ENCODE measurements around the gene MTCH1.

MTCH1 gene

DNA sequence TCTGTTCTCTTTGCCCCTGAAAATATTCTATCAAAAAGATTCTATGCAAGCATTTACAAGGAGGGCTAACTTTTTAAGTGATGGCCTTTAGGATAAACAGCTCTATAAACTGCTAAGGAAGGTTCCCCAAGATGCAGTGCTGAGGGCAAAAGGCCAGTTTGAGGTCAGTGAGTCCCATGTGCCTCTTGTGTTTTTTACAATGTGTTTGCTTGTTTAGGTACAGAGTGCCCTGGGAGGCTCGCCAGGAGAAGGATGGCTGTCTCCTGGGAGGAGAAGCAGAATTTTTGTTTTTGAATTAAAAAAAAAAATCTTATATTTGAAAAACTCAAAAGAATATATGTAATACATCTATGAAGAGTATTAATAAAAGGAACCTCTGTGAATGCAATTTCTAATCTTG lies 12.8 kb downstream of the MTCH1 start:
- Mint-ChIP-seq H3K36me3 (ENCODE audit: low read depth) (peaks cover 58% of the 10 kb centered on the region), H3K27me3 (ENCODE audit: low read depth) (no peaks in the 10 kb centered on the region), H3K4me3 (no peak overlapping the region), H3K9me3 (no peaks in the 10 kb centered on the region), H3K4me1 (ENCODE audit: low read depth) (no peaks in the 10 kb centered on the region), H3K27ac (no peak overlapping the region)

DNA sequence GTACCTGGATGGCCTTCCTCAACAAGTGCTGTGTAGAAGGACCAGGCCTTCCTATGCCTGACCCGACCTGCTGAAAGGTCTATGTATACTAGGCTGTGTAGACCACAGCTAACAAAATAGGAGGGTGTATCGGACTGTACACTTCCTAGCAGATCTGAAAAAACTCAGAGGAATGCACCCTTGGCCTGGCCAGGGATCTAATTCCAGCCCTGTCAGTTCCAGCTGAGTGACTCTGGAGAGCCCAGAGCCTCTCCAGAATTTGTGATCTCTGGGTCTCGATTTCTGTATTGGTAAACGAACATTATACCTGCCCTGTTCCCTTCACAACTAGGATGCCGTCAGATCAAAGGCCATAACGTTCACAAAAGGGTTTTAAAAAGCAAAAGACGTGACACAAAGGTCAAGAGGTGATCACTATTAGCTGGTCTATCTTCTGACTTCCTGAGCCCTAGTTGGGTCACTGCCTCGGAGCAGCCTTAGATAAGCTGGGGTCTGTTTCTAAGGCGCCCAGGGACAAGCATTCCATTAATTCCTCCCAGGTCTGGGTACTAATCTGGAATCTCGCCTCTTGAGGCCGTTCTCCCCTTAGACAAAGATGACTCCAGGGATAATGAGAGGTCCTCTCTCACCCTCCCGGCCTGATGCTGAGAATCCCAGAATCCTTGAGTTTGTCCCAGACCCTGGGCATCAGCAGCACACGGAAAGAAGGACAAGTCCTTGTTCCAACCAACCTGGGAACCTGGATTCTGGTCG lies 13.9 kb downstream of the MTCH1 start:
- Mint-ChIP-seq H3K4me3 (no peak overlapping the region), H3K9me3 (no peaks in the 10 kb centered on the region)

DNA sequence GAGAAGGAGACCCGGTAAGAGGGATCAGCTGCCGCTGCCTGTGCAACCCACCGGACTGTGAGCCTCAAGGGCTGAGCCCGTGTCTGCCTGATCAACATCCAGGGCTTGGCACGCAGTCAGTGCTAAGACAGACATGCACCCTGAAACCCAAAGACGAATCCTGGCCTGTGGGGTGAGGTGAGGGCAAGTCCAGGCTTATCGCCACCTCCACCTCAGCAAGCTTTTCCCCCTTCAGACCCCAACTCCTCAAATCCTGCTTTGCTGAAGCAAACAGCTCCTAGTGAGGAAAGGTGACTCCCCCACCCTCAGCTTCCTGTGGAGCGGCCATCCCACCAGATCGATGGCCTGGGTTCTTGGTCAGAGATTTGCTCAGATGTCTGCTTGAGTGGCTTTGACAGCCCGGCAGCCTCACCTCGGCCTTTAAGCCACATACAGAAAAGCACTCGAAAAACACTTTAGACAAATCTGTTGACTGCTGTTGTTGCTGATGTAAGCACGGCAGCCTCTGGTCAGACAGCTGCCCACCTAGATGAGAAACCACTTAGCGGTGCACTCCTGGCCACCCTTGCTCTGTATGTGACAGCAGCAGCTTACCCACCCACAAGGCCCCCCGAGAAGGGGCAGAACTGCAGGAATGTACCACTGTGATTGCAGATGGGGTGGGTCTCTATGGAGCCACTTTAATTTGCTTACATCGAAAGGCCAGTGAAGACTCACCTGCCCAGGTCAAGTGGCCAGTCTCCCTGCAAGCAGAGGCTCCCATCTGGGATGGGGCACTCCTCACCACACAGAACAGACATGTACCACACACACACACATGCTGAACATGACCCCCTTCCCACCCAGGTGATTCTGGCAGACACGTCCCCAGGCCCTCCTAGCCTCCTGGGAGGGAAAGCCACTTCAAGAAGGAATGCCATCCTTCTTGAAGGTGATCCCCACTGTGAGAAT lies 14.8 kb downstream of the MTCH1 start:
- peak overlapping the region; percentile 67 for H3K27ac Mint-ChIP-seq
- H3K36me3 Mint-ChIP-seq (ENCODE audit: low read depth): peaks cover 52% of the 10 kb centered on the region
- no peaks in the 10 kb centered on the region for H3K4me1 Mint-ChIP-seq (ENCODE audit: low read depth)
- no peaks in the 10 kb centered on the region for H3K9me3 Mint-ChIP-seq
- no peaks in the 10 kb centered on the region for H3K27me3 Mint-ChIP-seq (ENCODE audit: low read depth)
- no peak overlapping the region for H3K4me3 Mint-ChIP-seq

More for the DNA sequence above, 13.9 kb downstream of the MTCH1 start:
- H3K36me3 Mint-ChIP-seq (ENCODE audit: low read depth): peaks cover 52% of the 10 kb centered on the region
- peak overlapping the region; percentile 67 for H3K27ac Mint-ChIP-seq
- no peaks in the 10 kb centered on the region for H3K27me3 Mint-ChIP-seq (ENCODE audit: low read depth)
- H3K4me1 Mint-ChIP-seq (ENCODE audit: low read depth): no peaks in the 10 kb centered on the region

DNA sequence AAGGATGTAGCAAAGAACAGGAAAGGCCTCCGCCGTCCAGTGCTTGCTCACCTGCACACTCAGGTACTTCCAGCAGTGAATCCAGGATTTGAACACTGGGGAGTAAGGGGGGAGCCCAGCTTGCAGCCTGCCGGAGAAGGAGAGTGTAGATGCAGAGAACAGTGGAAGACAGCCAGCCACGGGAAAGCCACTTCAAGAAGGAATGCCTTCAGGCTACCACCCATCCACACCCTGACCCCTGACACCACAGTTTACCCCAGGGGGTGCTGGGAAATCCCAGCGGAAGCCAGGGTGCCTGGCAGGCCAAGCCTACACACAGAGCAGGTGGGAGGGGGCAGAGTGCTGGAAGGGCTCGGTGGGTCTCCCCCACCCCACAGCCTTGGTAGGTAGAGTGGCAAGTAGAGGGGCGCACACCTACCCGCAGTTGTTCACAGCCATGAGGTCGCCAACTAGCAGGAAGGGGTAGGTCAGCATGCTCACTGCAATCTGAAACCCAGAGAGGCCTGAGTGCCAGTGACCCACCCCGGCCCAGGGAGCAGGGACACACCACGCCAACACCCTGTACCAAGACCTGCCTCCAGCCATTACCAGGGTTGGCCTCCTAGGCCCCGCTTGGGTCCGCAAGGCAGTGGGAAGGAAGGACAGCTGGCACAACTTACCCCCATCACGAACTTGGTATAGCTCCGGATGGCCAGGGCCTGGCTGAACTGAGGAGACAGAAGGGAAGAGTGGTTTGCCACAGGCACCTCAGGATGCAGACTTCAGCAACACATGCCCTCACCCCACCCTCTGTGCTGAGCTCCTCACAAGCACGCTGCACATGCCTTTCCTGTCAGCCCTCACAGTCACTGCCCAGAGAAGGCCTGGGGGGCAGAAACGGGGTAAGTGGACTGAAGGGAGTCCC lies 15.8 kb downstream of the MTCH1 start:
- peaks cover 50% of the 10 kb centered on the region for H3K36me3 Mint-ChIP-seq (ENCODE audit: low read depth)

DNA sequence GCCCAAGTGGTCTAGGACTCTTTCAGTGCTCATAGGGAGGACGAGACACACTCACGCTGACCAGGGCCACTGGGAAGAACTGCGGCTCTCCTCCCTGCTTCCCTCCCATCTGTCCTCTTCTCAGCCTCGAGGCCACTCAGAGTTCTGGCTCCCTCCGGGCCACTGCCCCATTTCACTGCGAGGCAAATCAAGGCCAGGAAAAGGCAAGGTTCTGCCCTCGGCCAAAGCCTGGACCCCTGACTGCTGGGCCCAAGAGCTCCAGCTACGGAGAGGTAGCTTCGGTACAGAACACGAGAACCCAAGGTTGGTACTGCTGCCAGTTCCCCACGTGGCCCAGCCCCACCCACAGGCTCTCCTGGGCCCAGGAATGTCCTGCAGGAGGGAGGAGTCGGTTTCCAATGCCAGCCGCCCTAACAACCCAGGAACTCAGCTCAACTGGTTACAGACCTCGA lies 16.7 kb downstream of the MTCH1 start:
- H3K36me3 Mint-ChIP-seq (ENCODE audit: low read depth): peaks cover 49% of the 10 kb centered on the region
- no peak overlapping the region for H3K4me3 Mint-ChIP-seq

More for the DNA sequence above, 15.8 kb downstream of the MTCH1 start:
- no peak overlapping the region for H3K27ac Mint-ChIP-seq
- no peaks in the 10 kb centered on the region for H3K27me3 Mint-ChIP-seq (ENCODE audit: low read depth)
- peaks cover 4% of the 10 kb centered on the region for H3K4me1 Mint-ChIP-seq (ENCODE audit: low read depth)
- H3K4me3 Mint-ChIP-seq: no peak overlapping the region
- no peaks in the 10 kb centered on the region for H3K9me3 Mint-ChIP-seq

DNA sequence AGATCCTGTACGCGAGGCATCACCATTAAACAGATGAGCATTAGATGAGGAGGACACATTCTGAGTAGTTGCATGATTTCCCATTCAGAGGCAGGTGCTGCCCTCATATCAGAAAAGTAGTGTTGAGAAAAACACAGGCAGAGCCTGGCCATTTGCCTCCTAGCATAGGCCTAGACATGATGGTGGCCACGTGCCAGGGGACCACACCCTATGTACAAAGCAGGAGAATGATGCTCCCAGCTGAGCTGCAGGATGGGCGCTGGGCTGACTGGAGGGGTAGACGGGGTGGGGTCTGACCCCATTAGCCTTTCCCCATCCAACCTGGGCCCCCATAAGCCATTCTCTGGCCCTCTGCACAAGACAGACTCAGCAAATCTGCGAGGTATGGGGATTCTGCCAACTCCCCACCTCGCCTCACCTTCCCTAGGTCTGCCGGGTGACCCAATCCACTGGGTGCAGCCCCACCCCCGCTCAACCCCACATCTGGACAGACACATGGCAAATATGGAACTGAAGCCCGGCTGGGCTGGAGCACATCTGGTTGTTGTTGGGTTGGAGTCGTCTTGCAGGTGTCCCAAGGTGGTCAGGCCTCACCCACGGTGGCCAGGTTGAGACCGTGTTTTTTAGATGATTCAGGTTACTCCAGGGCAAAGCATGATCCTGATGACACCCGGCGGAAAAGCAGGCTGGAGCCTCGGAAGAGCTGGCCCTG lies 17.6 kb downstream of the MTCH1 start:
- H3K9me3 Mint-ChIP-seq: no peaks in the 10 kb centered on the region
- peaks cover 12% of the 10 kb centered on the region for H3K4me1 Mint-ChIP-seq (ENCODE audit: low read depth)
- H3K27ac Mint-ChIP-seq: no peak overlapping the region
- H3K36me3 Mint-ChIP-seq (ENCODE audit: low read depth): peaks cover 49% of the 10 kb centered on the region
- no peaks in the 10 kb centered on the region for H3K27me3 Mint-ChIP-seq (ENCODE audit: low read depth)
- H3K4me3 Mint-ChIP-seq: no peak overlapping the region

More for the DNA sequence above, 16.7 kb downstream of the MTCH1 start:
- H3K27me3 Mint-ChIP-seq (ENCODE audit: low read depth): no peaks in the 10 kb centered on the region
- H3K9me3 Mint-ChIP-seq: no peaks in the 10 kb centered on the region
- H3K27ac Mint-ChIP-seq: no peak overlapping the region
- H3K4me1 Mint-ChIP-seq (ENCODE audit: low read depth): peaks cover 8% of the 10 kb centered on the region

DNA sequence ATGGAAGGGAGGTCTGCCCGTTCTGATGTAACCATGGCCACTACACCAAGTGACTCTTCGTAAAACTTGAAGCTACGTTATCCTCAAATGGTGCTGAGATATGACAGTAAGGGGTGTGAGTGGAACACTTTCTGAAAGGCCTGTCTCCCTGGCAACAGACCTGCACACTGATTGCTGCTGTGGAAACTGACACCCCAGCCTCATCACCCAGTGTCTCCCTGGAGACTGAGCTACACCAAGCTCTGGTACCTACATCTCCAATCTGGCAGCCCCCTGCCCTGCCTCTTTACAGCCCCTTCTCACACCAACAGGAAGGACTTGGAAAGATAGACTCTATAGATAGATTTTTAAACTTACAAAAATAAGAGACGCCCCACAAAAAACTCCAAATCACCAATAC lies 18.2 kb downstream of the MTCH1 start:
- H3K27me3 Mint-ChIP-seq (ENCODE audit: low read depth): no peaks in the 10 kb centered on the region
- peaks cover 17% of the 10 kb centered on the region for H3K4me1 Mint-ChIP-seq (ENCODE audit: low read depth)
- no peaks in the 10 kb centered on the region for H3K9me3 Mint-ChIP-seq
- H3K4me3 Mint-ChIP-seq: no peak overlapping the region
- peaks cover 46% of the 10 kb centered on the region for H3K36me3 Mint-ChIP-seq (ENCODE audit: low read depth)
- no peak overlapping the region for H3K27ac Mint-ChIP-seq

DNA sequence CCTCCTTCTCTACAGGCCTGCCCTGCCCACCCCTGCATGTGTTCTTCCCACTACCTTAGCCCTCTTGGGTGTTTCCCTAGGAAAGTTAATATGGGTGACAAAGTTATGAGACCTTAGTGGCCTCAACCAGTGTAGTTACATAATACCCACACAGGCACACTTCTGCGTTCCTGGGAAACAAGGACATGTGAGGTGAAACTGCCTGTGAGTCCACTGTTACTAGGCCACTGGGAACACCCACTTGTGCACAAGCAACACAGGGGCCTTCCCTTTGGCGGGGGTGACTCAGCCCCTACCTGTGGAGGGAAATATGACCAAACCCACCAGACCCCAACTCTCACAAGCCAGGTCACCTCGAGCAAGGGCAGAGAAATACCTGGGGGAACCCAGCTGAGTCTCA lies 18.7 kb downstream of the MTCH1 start:
- peaks cover 19% of the 10 kb centered on the region for H3K4me1 Mint-ChIP-seq (ENCODE audit: low read depth)
- H3K4me3 Mint-ChIP-seq: no peak overlapping the region
- H3K27me3 Mint-ChIP-seq (ENCODE audit: low read depth): no peaks in the 10 kb centered on the region
- peaks cover 41% of the 10 kb centered on the region for H3K36me3 Mint-ChIP-seq (ENCODE audit: low read depth)
- H3K9me3 Mint-ChIP-seq: no peaks in the 10 kb centered on the region
- no peak overlapping the region for H3K27ac Mint-ChIP-seq

DNA sequence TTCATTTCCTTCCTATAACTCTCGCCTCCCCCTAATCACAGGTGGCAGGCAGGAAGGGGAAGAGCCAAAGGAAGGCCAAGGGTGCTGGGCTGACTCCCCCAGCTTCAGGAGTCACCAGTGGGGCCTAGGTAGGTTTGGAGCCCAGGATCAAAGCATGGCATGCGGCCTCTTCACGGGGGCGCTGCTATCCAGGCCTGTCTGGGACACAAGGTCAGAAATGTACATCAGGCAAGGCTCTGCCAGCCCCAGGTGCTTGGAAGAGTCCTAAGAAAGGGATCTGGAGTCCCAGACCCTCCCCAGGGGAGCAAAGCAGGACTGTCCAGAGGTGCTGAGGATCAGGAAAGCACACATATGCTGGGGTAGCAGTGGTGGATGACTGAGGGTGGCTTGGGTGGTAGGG lies 21.1 kb downstream of the MTCH1 start:
- H3K9me3 Mint-ChIP-seq: no peaks in the 10 kb centered on the region
- no peak overlapping the region for H3K27ac Mint-ChIP-seq
- H3K27me3 Mint-ChIP-seq (ENCODE audit: low read depth): no peaks in the 10 kb centered on the region
- H3K36me3 Mint-ChIP-seq (ENCODE audit: low read depth): peaks cover 25% of the 10 kb centered on the region
- no peak overlapping the region for H3K4me3 Mint-ChIP-seq
- peaks cover 32% of the 10 kb centered on the region for H3K4me1 Mint-ChIP-seq (ENCODE audit: low read depth)

DNA sequence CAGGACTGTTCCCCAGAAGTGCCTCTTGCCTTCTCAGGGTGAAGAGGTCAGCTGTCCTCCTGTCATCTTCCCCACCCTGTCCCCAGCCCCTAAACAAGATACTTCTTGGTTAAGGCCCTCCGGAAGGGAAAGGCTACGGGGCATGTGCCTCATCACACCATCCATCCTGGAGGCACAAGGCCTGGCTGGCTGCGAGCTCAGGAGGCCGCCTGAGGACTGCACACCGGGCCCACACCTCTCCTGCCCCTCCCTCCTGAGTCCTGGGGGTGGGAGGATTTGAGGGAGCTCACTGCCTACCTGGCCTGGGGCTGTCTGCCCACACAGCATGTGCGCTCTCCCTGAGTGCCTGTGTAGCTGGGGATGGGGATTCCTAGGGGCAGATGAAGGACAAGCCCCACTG lies 21.6 kb downstream of the MTCH1 start:
- peaks cover 32% of the 10 kb centered on the region for H3K4me1 Mint-ChIP-seq (ENCODE audit: low read depth)
- no peaks in the 10 kb centered on the region for H3K9me3 Mint-ChIP-seq
- H3K27me3 Mint-ChIP-seq (ENCODE audit: low read depth): no peaks in the 10 kb centered on the region
- peaks cover 21% of the 10 kb centered on the region for H3K36me3 Mint-ChIP-seq (ENCODE audit: low read depth)
- no peak overlapping the region for H3K27ac Mint-ChIP-seq
- H3K4me3 Mint-ChIP-seq: no peak overlapping the region

DNA sequence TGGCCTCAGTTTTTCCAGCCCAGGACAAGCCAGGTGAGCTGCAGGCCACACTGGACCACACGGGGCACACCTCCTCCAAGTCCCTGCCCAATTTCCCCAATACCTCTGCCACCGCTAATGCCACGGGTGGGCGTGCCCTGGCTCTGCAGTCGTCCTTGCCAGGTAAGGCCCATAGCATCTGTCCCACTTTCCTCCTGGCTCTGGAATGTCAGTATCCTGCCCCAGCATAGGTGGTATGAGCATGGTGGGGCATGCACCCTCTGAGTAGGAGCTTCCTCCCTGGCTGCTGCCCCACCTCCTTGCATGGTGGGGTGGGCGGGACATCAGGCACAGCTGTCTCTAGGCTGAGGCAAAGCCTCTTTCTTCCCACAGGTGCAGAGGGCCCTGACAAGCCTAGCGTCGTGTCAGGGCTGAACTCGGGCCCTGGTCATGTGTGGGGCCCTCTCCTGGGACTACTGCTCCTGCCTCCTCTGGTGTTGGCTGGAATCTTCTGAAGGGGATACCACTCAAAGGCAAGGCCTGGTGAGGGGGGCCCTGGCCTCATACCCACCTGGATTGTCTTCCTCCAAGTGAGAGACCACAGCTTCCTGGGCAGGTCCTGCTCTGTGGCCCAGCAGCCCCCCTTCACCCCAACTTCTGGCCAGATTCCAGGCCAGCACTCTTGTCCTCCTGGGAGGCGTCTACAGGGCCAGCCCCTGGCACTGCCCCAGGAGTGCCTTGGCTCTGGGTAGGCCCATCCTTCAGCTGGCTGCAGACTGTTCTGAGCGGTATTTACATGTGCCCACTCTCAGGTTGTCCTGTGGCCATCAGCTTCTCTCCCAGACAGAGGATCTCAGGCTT lies 22.3 kb downstream of the MTCH1 start:
- H3K4me3 Mint-ChIP-seq: peak overlapping the region; percentile 45
- H3K27ac Mint-ChIP-seq: peak overlapping the region; percentile 60
- H3K27me3 Mint-ChIP-seq (ENCODE audit: low read depth): no peaks in the 10 kb centered on the region
- H3K4me1 Mint-ChIP-seq (ENCODE audit: low read depth): peaks cover 32% of the 10 kb centered on the region
- H3K36me3 Mint-ChIP-seq (ENCODE audit: low read depth): peaks cover 16% of the 10 kb centered on the region
- no peaks in the 10 kb centered on the region for H3K9me3 Mint-ChIP-seq

DNA sequence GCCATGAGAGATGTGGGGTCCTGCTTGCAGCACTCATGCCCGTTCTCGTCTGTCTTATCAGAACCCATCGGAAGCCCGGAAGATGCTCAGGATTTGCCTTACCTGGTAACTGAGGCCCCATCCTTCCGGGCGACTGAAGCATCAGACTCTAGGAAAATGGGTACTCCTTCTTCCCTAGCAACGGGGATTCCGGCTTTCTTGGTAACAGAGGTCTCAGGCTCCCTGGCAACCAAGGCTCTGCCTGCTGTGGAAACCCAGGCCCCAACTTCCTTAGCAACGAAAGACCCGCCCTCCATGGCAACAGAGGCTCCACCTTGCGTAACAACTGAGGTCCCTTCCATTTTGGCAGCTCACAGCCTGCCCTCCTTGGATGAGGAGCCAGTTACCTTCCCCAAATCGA lies 23.1 kb downstream of the MTCH1 start:
- Mint-ChIP-seq H3K36me3 (ENCODE audit: low read depth) (peaks cover 9% of the 10 kb centered on the region), H3K27me3 (ENCODE audit: low read depth) (no peaks in the 10 kb centered on the region), H3K4me1 (ENCODE audit: low read depth) (peaks cover 32% of the 10 kb centered on the region), H3K27ac (peak overlapping the region; percentile 79), H3K9me3 (no peaks in the 10 kb centered on the region), H3K4me3 (peak overlapping the region; percentile 18)
